Fibroblast of lung (primary cell): Measurements from ENCODE around the gene CA5A.
"Not testable (repeated sequence)": the region's sequence is repeated elsewhere in the genome, so short reads cannot be mapped to it uniquely, and the experiment has no call there.

Source experiments
- EZH2 ChIP-seq: IDR thresholded peaks from 2 replicates; pipeline ENCODE4 v1.5.1; 2012; ENCODE audit warnings: low read length, control low read depth, mild to moderate bottlenecking; ENCODE audit errors: missing control alignments
- TF ChIP-seq, protein P1 (sequence below), 2 donors: IDR thresholded peaks in 1 of 2; conservative IDR thresholded peaks in 1 of 2; 1 replicate in 1 of 2; 2 replicates in 1 of 2; pipeline ENCODE4 v1.5.1; 2011 to 2012; ENCODE audit warnings: low read length in 2 of 2, control low read depth in 1 of 2, inconsistent platforms in 1 of 2, low read depth in 1 of 2, mild to moderate bottlenecking in 1 of 2

- TF ChIP-seq, protein P1, sequence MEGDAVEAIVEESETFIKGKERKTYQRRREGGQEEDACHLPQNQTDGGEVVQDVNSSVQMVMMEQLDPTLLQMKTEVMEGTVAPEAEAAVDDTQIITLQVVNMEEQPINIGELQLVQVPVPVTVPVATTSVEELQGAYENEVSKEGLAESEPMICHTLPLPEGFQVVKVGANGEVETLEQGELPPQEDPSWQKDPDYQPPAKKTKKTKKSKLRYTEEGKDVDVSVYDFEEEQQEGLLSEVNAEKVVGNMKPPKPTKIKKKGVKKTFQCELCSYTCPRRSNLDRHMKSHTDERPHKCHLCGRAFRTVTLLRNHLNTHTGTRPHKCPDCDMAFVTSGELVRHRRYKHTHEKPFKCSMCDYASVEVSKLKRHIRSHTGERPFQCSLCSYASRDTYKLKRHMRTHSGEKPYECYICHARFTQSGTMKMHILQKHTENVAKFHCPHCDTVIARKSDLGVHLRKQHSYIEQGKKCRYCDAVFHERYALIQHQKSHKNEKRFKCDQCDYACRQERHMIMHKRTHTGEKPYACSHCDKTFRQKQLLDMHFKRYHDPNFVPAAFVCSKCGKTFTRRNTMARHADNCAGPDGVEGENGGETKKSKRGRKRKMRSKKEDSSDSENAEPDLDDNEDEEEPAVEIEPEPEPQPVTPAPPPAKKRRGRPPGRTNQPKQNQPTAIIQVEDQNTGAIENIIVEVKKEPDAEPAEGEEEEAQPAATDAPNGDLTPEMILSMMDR (conservative IDR thresholded peaks at IDR 0.05 in 1 of 2, IDR thresholded peaks at IDR 0.05 in 1 of 2; ENCODE audit: low read depth in 1 of 2, low read length in 2 of 2) = not testable (repeated sequence)
- not testable (repeated sequence) for TF ChIP-seq EZH2
Observed at GRCh38 chr16:87984180-87984579, 47.9 kb upstream of the CA5A start.
